HG03354 (cell line): Measurements from ENCODE around the gene ZNF660.
"Not testable (repeated sequence)": the region's sequence is repeated elsewhere in the genome, so short reads cannot be mapped to it uniquely, and the experiment has no call there.

Experiments
- ATAC-seq: cut with Tn5 transposase; IDR thresholded peaks from one replicate; pipeline ENCODE4 v1.9.1; 2021; ENCODE audit warnings: mild to moderate bottlenecking; ENCODE audit not compliant: unreplicated experiment, poor library complexity, severe bottlenecking

Gene ZNF660

DNA sequence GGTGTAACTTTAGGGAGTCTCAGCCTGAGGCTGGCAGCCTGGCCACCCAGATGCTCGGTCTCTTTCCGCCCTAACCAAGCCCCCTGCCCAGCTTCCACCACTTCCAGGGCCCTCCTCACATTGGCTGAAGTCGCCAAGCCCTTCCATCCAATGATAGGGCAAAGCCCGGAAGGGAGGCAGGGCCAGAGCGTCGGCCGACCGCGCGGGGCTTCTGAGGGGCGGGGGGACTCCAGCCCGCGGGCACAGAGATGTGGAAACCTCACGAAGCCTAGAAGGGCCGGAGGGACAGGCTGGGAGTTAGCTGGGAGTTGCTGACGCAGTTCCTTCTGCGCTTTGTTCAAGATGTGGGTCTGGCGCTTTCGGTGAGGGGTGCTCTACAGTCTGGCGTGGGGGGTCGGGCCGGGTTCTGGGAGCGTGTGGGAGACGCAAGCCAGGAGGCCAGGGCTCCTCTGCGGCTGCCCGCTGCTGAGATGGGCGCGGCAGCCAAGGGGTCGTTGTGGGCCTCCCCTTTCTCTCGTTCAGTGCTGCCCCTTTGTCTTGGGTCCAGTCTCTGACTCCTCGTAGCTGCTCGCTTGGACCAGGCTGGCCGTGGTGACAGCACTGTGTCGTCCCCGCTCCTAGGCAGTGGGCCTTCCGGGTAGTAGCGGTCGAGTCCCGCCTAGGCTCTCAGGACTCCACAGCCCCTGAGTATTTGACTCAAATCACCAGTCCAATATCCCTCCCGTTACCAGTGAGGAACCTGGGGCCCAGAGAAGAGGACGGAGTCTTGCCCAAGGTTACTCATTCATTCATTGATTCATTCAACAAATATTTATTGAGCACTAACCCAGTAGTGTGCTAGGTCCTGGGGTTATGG is at the start of gene ZNF660:
TSS of gene ZNF660 (plus strand) at position 319 of the 856 bp plus-strand sequence. CDS start 9,230 bp downstream, outside the sequence.
- ATAC-seq = peak; percentile 85

- no peak for ATAC-seq
Measured at GRCh38 chr3:44535364-44535763, 49.4 kb upstream of the ZNF660 start.

- not testable (repeated sequence) for ATAC-seq
Measured at GRCh38 chr3:44544811-44545210, 40.0 kb upstream of the ZNF660 start.

GRCh38 chr3:44554626-44555592 is 29.9 kb upstream of the ZNF660 start, which contains the start of gene ZKSCAN7:
Gene ZKSCAN7, plus strand, starts transcription at chr3:44555193. Its CDS starts 1,855 bp downstream, at chr3:44557048.
- ATAC-seq = peak; percentile 84

- ATAC-seq = no peak
Measured at GRCh38 chr3:44555723-44556122, 29.0 kb upstream of the ZNF660 start.

GRCh38 chr3:44557074-44557473 is 27.7 kb upstream of the ZNF660 start:
- ATAC-seq = no peak

GRCh38 chr3:44561076-44561475 is 23.7 kb upstream of the ZNF660 start:
- no peak for ATAC-seq

- ATAC-seq = no peak
Measured at GRCh38 chr3:44562147-44562546, 22.6 kb upstream of the ZNF660 start.

GRCh38 chr3:44568561-44568960 is 16.2 kb upstream of the ZNF660 start:
- no peak for ATAC-seq

DNA sequence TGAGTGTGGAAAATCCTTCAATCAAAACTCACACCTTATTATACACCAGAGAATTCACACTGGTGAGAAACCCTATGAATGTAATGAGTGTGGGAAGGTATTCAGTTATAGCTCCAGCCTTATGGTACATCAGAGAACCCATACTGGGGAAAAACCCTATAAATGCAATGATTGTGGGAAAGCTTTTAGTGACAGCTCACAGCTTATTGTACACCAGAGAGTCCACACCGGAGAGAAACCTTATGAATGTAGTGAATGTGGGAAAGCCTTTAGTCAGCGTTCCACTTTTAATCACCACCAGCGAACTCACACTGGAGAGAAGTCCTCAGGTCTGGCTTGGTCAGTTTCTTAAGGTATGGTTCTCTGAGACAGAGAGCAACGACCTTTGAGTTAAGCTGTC is 13.7 kb upstream of the ZNF660 start:
- no peak for ATAC-seq

- no peak for ATAC-seq
Measured at GRCh38 chr3:44576613-44577012, 8.2 kb upstream of the ZNF660 start.

GRCh38 chr3:44577354-44577952 is 7.3 kb upstream of the ZNF660 start:
- not testable (repeated sequence) for ATAC-seq

DNA sequence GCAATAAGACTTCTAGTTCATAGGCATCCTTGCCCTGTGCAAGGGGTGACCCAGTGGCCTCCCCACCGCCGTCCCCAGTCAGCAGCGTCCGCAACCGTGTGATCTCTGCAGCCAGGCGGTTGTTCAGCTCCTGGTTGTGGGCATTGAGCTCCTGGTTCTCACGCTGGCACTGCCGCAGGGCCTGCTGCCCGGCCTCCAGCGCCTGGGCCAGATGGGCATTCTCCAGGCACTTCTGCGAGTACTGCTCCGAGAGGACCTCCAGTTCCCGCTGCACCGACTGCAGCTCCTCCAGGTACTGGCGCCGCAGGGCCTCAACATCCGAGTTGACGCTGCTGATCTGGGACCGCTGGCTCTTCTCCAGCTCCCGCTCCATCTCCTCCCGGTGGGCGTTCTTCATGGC is 6.4 kb upstream of the ZNF660 start:
- ATAC-seq = not testable (repeated sequence)

GRCh38 chr3:44578924-44579515 is 5.7 kb upstream of the ZNF660 start:
- ATAC-seq = not testable (repeated sequence)

GRCh38 chr3:44579749-44580148 is 5.0 kb upstream of the ZNF660 start:
- ATAC-seq = not testable (repeated sequence)

GRCh38 chr3:44580971-44581370 is 3.8 kb upstream of the ZNF660 start:
- not testable (repeated sequence) for ATAC-seq

GRCh38 chr3:44596621-44597020 is 11.9 kb downstream of the ZNF660 start:
- no peak for ATAC-seq

DNA sequence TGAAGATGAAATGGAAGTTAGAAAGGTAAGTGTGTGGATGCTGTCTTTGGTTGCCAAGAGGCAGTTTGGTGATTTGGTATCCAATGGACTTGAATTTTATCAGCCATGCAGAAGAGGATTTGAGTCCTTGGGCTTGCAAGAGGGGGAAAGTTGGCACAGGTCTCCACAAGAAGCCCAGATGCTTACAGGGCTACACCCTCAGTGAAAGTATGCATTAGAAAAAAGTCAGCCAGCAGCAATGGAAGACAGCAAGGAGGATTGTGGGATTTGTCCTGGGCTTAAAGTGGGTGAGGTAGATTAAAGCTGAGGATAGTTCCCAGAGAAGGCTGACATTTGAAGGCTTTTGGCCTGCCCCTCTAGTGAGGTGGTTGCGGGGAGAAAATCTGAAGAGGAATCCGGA is 17.0 kb downstream of the ZNF660 start:
- ATAC-seq = no peak

GRCh38 chr3:44612678-44613077 is 27.9 kb downstream of the ZNF660 start:
- ATAC-seq = no peak
